ENCODE measurements around the gene MCTP1.

Gene MCTP1

DNA sequence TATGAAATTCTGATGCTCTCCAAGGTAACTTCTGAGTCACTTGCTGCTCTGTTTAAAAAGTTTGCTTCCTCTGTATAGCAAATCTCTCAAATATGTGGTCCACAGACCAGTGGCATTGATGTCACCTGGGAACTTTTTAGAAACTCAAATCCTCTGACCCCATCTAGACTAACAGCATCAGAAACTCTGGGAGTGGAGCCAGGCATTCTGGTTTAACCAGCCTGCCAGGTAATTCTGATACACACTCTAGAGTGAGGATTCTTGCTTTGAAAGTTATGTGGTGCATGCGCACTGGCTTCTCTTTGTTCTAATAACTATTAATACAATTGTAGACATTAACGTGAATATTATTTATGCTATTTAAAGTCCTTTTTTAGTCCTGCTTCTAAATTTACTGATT, 368.3 kb downstream of the MCTP1 start:
- H2AK5ac ChIP-seq (ENCODE audit: low read length, severe bottlenecking) = no peak overlapping the region
- no peaks in the 10 kb centered on the region for H3K9me3 ChIP-seq (ENCODE audit: control insufficient read depth, low read length)
- no peak overlapping the region for H3K18ac ChIP-seq (ENCODE audit: low read depth in 1 of 2, low read length in 2 of 2)
- H2BK15ac ChIP-seq (ENCODE audit: low read depth, poor library complexity, severe bottlenecking) = no peak overlapping the region
- no peaks in the 10 kb centered on the region for H3K27me3 ChIP-seq (ENCODE audit: control insufficient read depth in 1 of 2, insufficient read depth in 1 of 2, low read length in 2 of 2)
- H4K8ac ChIP-seq (ENCODE audit: low read length) = no peak overlapping the region
- no peak overlapping the region for H2BK5ac ChIP-seq (ENCODE audit: low read depth, low read length, poor library complexity, severe bottlenecking)
- H3K4me2 ChIP-seq (ENCODE audit: low read length, poor library complexity, severe bottlenecking) = no peak overlapping the region
- no peak overlapping the region for H3K9ac ChIP-seq (ENCODE audit: low read length)
- no peaks in the 10 kb centered on the region for H3K36me3 ChIP-seq (ENCODE audit: control insufficient read depth in 1 of 2, insufficient read depth in 2 of 2, low read depth in 1 of 2, low read length in 2 of 2)
- no peak for DNase-seq
- no CpG with 5 or more reads among the region's 2 CpGs for WGBS
- H2BK12ac ChIP-seq (ENCODE audit: low read length in 2 of 2) = no peak overlapping the region
- H3K4ac ChIP-seq (ENCODE audit: low read depth in 1 of 2, low read length in 2 of 2) = no peak overlapping the region
- no peak overlapping the region for H2BK120ac ChIP-seq (ENCODE audit: low read depth, low read length)
- no peak overlapping the region for H3K23ac ChIP-seq (ENCODE audit: low read length in 2 of 2)
- H4K91ac ChIP-seq (ENCODE audit: low read length) = no peak overlapping the region
- no peak overlapping the region for H3K4me3 ChIP-seq (ENCODE audit: insufficient read depth in 1 of 2, low read depth in 1 of 2, low read length in 2 of 2)
- no peak overlapping the region for H3K27ac ChIP-seq (ENCODE audit: low read length, poor library complexity, severe bottlenecking)
- no peak overlapping the region for H2AFZ ChIP-seq (ENCODE audit: low read depth, low read length)
- no peaks in the 10 kb centered on the region for H3K79me1 ChIP-seq (replicated peaks; ENCODE audit: low read length, poor library complexity, severe bottlenecking)
- no peaks in the 10 kb centered on the region for H3K4me1 ChIP-seq (ENCODE audit: control insufficient read depth, insufficient read depth, low read depth, low read length)
- no peak overlapping the region for H3K14ac ChIP-seq (ENCODE audit: low read length in 2 of 2)

DNA sequence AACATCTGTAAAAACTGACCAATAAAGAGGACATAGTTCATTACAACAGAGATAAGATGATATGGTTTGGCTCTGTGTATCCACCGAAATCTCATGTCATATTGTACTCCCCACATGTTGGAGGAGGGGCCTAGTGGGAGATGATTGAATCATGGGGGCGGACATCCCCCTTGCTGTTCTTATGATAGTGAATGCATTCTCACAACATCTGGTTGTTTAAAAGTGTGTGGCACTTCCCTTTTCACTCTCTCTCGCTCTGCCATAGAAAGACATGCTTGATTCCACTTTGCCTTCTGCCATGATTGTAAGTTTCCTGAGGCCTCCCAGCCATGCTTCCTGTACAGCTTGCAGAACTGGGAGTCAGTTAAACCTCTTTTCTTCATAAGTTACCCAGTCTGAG, 373.6 kb downstream of the MCTP1 start:
- no peak overlapping the region for H3K4ac ChIP-seq (ENCODE audit: low read depth in 1 of 2, low read length in 2 of 2)
- no peak overlapping the region for H2BK120ac ChIP-seq (ENCODE audit: low read depth, low read length)

DNA sequence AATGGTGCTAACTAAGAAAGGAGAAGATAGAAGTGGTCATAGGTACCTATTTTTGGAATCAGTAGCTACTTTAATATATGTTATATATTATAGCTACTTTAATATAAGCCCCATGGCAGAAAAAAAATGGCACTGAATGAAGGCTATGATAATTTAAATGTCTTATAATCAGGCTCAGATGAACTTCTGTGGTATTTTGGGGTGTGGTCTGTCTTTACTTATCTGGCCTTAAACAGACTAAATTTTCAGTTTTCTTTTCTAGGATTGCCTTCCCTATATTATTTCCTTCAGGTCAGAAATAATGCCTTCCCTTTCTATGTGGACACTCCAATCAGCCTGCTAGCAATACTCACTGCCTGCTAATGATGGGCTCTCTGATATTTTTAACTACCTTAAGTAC, 374.2 kb downstream of the MCTP1 start:
- Histone ChIP-seq H2BK5ac (ENCODE audit: low read depth, low read length, poor library complexity, severe bottlenecking) (no peak overlapping the region), H2BK15ac (ENCODE audit: low read depth, poor library complexity, severe bottlenecking) (no peak overlapping the region), H3K79me1 (replicated peaks; ENCODE audit: low read length, poor library complexity, severe bottlenecking) (no peaks in the 10 kb centered on the region), H3K23ac (ENCODE audit: low read length in 2 of 2) (no peak overlapping the region), H4K8ac (ENCODE audit: low read length) (no peak overlapping the region), H3K27me3 (ENCODE audit: control insufficient read depth in 1 of 2, insufficient read depth in 1 of 2, low read length in 2 of 2) (no peaks in the 10 kb centered on the region), H3K9me3 (ENCODE audit: control insufficient read depth, low read length) (no peaks in the 10 kb centered on the region), H3K27ac (ENCODE audit: low read length, poor library complexity, severe bottlenecking) (no peak overlapping the region), H2AFZ (ENCODE audit: low read depth, low read length) (no peak overlapping the region), H3K14ac (ENCODE audit: low read length in 2 of 2) (no peak overlapping the region), H2BK120ac (ENCODE audit: low read depth, low read length) (no peak overlapping the region), H3K4me2 (ENCODE audit: low read length, poor library complexity, severe bottlenecking) (no peak overlapping the region), H3K4me3 (ENCODE audit: insufficient read depth in 1 of 2, low read depth in 1 of 2, low read length in 2 of 2) (no peak overlapping the region), H2AK5ac (ENCODE audit: low read length, severe bottlenecking) (no peak overlapping the region), H2BK12ac (ENCODE audit: low read length in 2 of 2) (no peak overlapping the region), H4K91ac (ENCODE audit: low read length) (no peak overlapping the region), H3K36me3 (ENCODE audit: control insufficient read depth in 1 of 2, insufficient read depth in 2 of 2, low read depth in 1 of 2, low read length in 2 of 2) (peaks cover 0 to 5% of the 10 kb centered on the region in 2 experiments), H3K4ac (ENCODE audit: low read depth in 1 of 2, low read length in 2 of 2) (no peak overlapping the region), H3K4me1 (ENCODE audit: control insufficient read depth, insufficient read depth, low read depth, low read length) (no peaks in the 10 kb centered on the region), H3K18ac (ENCODE audit: low read depth in 1 of 2, low read length in 2 of 2) (no peak overlapping the region), H3K9ac (ENCODE audit: low read length) (no peak overlapping the region)
- DNase-seq = no peak

More for the DNA sequence above, 373.6 kb downstream of the MCTP1 start:
- Histone ChIP-seq H3K27ac (ENCODE audit: low read length, poor library complexity, severe bottlenecking) (no peak overlapping the region), H3K4me1 (ENCODE audit: control insufficient read depth, insufficient read depth, low read depth, low read length) (no peaks in the 10 kb centered on the region), H3K14ac (ENCODE audit: low read length in 2 of 2) (no peak overlapping the region), H3K23ac (ENCODE audit: low read length in 2 of 2) (no peak overlapping the region), H4K8ac (ENCODE audit: low read length) (no peak overlapping the region), H3K27me3 (ENCODE audit: control insufficient read depth in 1 of 2, insufficient read depth in 1 of 2, low read length in 2 of 2) (no peaks in the 10 kb centered on the region), H3K79me1 (replicated peaks; ENCODE audit: low read length, poor library complexity, severe bottlenecking) (no peaks in the 10 kb centered on the region), H3K36me3 (ENCODE audit: control insufficient read depth in 1 of 2, insufficient read depth in 2 of 2, low read depth in 1 of 2, low read length in 2 of 2) (peaks cover 0 to under 1% of the 10 kb centered on the region in 2 experiments), H2AK5ac (ENCODE audit: low read length, severe bottlenecking) (no peak overlapping the region), H3K9ac (ENCODE audit: low read length) (no peak overlapping the region), H3K4me2 (ENCODE audit: low read length, poor library complexity, severe bottlenecking) (no peak overlapping the region), H2BK12ac (ENCODE audit: low read length in 2 of 2) (no peak overlapping the region), H3K18ac (ENCODE audit: low read depth in 1 of 2, low read length in 2 of 2) (no peak overlapping the region), H2BK15ac (ENCODE audit: low read depth, poor library complexity, severe bottlenecking) (no peak overlapping the region), H2AFZ (ENCODE audit: low read depth, low read length) (no peak overlapping the region), H3K9me3 (ENCODE audit: control insufficient read depth, low read length) (no peaks in the 10 kb centered on the region), H2BK5ac (ENCODE audit: low read depth, low read length, poor library complexity, severe bottlenecking) (no peak overlapping the region), H4K91ac (ENCODE audit: low read length) (no peak overlapping the region), H3K4me3 (ENCODE audit: insufficient read depth in 1 of 2, low read depth in 1 of 2, low read length in 2 of 2) (no peak overlapping the region)
- no peak for DNase-seq
- 100% methylated on average over 3 of the region's 3 CpGs for WGBS

DNA sequence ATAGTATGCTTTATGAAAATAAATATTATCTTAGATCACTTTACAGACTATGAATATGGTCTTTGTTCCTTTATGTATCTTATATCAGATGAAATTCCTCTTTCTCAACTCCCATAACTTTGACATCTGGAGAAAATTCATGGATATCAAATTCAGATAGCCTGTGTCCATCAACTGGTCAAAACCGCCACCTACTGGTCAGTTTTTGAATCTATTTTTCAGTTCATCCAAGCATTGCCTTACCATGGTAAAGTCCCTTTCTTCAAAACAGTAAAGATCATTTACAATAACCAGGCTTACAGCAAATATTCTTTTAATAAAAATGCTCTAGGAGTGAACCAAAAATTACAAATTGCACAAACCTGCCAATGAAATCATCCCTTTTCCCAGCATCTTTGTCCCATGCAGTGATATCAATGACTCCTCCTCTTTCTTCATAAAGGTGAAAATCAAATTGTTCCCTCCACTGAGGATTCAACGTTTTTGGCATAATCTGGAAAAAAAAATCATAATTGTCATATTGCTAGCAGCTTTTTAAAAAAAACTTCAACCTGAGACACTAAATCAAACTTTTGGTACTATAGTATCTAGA, 375.9 kb downstream of the MCTP1 start:
- no peak overlapping the region for H2BK15ac ChIP-seq (ENCODE audit: low read depth, poor library complexity, severe bottlenecking)
- H3K9ac ChIP-seq (ENCODE audit: low read length) = no peak overlapping the region
- peak; percentile 43 for DNase-seq
- no peaks in the 10 kb centered on the region for H3K9me3 ChIP-seq (ENCODE audit: control insufficient read depth, low read length)
- 0% methylated on average over 1 of the region's 2 CpGs for WGBS
- no peak overlapping the region for H3K18ac ChIP-seq (ENCODE audit: low read depth in 1 of 2, low read length in 2 of 2)
- H3K14ac ChIP-seq (ENCODE audit: low read length in 2 of 2) = no peak overlapping the region
- H3K79me1 ChIP-seq (replicated peaks; ENCODE audit: low read length, poor library complexity, severe bottlenecking) = no peaks in the 10 kb centered on the region
- no peak overlapping the region for H2BK120ac ChIP-seq (ENCODE audit: low read depth, low read length)
- H3K36me3 ChIP-seq (ENCODE audit: control insufficient read depth in 1 of 2, insufficient read depth in 2 of 2, low read depth in 1 of 2, low read length in 2 of 2) = peaks cover 0 to 8% of the 10 kb centered on the region in 2 experiments
- H2AK5ac ChIP-seq (ENCODE audit: low read length, severe bottlenecking) = no peak overlapping the region
- no peak overlapping the region for H4K8ac ChIP-seq (ENCODE audit: low read length)
- H2BK5ac ChIP-seq (ENCODE audit: low read depth, low read length, poor library complexity, severe bottlenecking) = no peak overlapping the region
- no peak overlapping the region for H3K27ac ChIP-seq (ENCODE audit: low read length, poor library complexity, severe bottlenecking)
- no peak overlapping the region for H2BK12ac ChIP-seq (ENCODE audit: low read length in 2 of 2)
- no peak overlapping the region for H4K91ac ChIP-seq (ENCODE audit: low read length)
- H2AFZ ChIP-seq (ENCODE audit: low read depth, low read length) = no peak overlapping the region
- no peak overlapping the region for H3K4ac ChIP-seq (ENCODE audit: low read depth in 1 of 2, low read length in 2 of 2)
- no peak overlapping the region for H3K4me2 ChIP-seq (ENCODE audit: low read length, poor library complexity, severe bottlenecking)
- no peaks in the 10 kb centered on the region for H3K27me3 ChIP-seq (ENCODE audit: control insufficient read depth in 1 of 2, insufficient read depth in 1 of 2, low read length in 2 of 2)
- H3K4me3 ChIP-seq (ENCODE audit: insufficient read depth in 1 of 2, low read depth in 1 of 2, low read length in 2 of 2) = no peak overlapping the region
- H3K23ac ChIP-seq (ENCODE audit: low read length in 2 of 2) = no peak overlapping the region
- H3K4me1 ChIP-seq (ENCODE audit: control insufficient read depth, insufficient read depth, low read depth, low read length) = no peaks in the 10 kb centered on the region

Measured in mesenchymal stem cell (in vitro differentiated cells and primary cell).